Vagina (tissue), 2 donors: Measurements from ENCODE around the gene PPP2R2B. TPM values are rescaled to one million over a fixed set of nuclear protein-coding genes. Genes with fewer than 3 reads are reported as not detected.

ENCODE experiments used
- DNase-seq, 2 donors: peaks; one replicate each; pipeline ENCODE4 v3.0.0-alpha.2; 2017; ENCODE audit errors: extremely low spot score in 2 of 2
- H3K27ac ChIP-seq: fragments of 200-600 bp; sonication (generic); one replicate; pipeline ENCODE4 v1.5.1; 2019
- H3K27me3 ChIP-seq: fragments of 200-600 bp; sonication (generic); one replicate; pipeline ENCODE4 v1.5.1; 2019
- H3K36me3 ChIP-seq, 2 donors: fragments of 200-600 bp; sonication (generic); one replicate each; pipeline ENCODE4 v1.5.1; 2017 to 2019
- H3K4me1 ChIP-seq: fragments of 200-600 bp; sonication (generic); one replicate; pipeline ENCODE4 v1.5.1; 2019
- H3K4me3 ChIP-seq, 2 donors: fragments of 200-600 bp; sonication (generic); 1 replicate in 1 of 2; 2 replicates in 1 of 2; pipeline ENCODE4 v1.5.1; 2016 to 2019
- H3K9me3 ChIP-seq: fragments of 200-600 bp; sonication (generic); one replicate; pipeline ENCODE4 v1.5.1; 2019
- CTCF ChIP-seq, 3 experiments: fragments of 450-650 bp in 2 of 3; fragments of 200-600 bp in 1 of 3; sonication (generic) in 1 of 3; IDR thresholded peaks; one replicate each; pipeline ENCODE4 v1.5.1; 2017 to 2019; ENCODE audit warnings: antibody characterized with exemption in 3 of 3, mild to moderate bottlenecking in 2 of 3, moderate library complexity in 2 of 3
- POLR2A ChIP-seq, 2 donors: fragments of 450-650 bp; IDR thresholded peaks; one replicate each; pipeline ENCODE4 v1.6.1; 2017; ENCODE audit warnings: antibody characterized with exemption in 2 of 2, mild to moderate bottlenecking in 2 of 2, moderate library complexity in 2 of 2
- POLR2AphosphoS5 ChIP-seq, 2 donors: sonication (generic); formaldehyde crosslinking; IDR thresholded peaks; one replicate each; pipeline ENCODE4 v1.9.0; 2017; ENCODE audit warnings: antibody characterized with exemption in 2 of 2, mild to moderate bottlenecking in 2 of 2, low read depth in 1 of 2; ENCODE audit not compliant: insufficient read depth in 1 of 2
- intact Hi-C: fragments of 100-400 bp; cut with DNase I; formaldehyde crosslinking; loops from one replicate; pipeline ENCODE4 v1.15.1; 2023
- total RNA-seq: library from RNA; depleted of rRNA; stranded (reverse); fragments of >200 nt; gene quantifications from one replicate; pipeline ENCODE4 v1.2.3, GENCODE V29; 2016

Gene PPP2R2B
- total RNA-seq, 1 donor from 2014 or later = 6.6 TPM

- no peak for DNase-seq
- Histone ChIP-seq H3K36me3 (no peaks in the 10 kb centered on the region), H3K9me3 (no peaks in the 10 kb centered on the region), H3K27ac (no peak overlapping the region), H3K4me1 (no peaks in the 10 kb centered on the region), H3K4me3 (no peak overlapping the region), H3K27me3 (no peaks in the 10 kb centered on the region)
- TF ChIP-seq POLR2AphosphoS5 (IDR thresholded peaks at IDR 0.05; ENCODE audit: insufficient read depth in 1 of 2, low read depth in 1 of 2) (no peak), POLR2A (IDR thresholded peaks at IDR 0.05) (no peak), CTCF (IDR thresholded peaks at IDR 0.05) (no peak)
- intact Hi-C loops = no loop called here
Measured at GRCh38 chr5:146851133-146851532, 27.4 kb downstream of the PPP2R2B start.

- Histone ChIP-seq H3K36me3 (no peaks in the 10 kb centered on the region), H3K4me1 (no peaks in the 10 kb centered on the region), H3K27ac (no peak overlapping the region), H3K4me3 (no peak overlapping the region), H3K9me3 (no peaks in the 10 kb centered on the region), H3K27me3 (no peaks in the 10 kb centered on the region)
- DNase-seq = no peak
- intact Hi-C loops = no loop called here
- TF ChIP-seq POLR2AphosphoS5 (IDR thresholded peaks at IDR 0.05; ENCODE audit: insufficient read depth in 1 of 2, low read depth in 1 of 2) (no peak), CTCF (IDR thresholded peaks at IDR 0.05) (no peak), POLR2A (IDR thresholded peaks at IDR 0.05) (no peak)
Measured at GRCh38 chr5:146849694-146850303, 28.8 kb downstream of the PPP2R2B start.

- H3K4me1 ChIP-seq = no peaks in the 10 kb centered on the region
- H3K27me3 ChIP-seq = no peaks in the 10 kb centered on the region
- DNase-seq = no peak
- no peak overlapping the region for H3K4me3 ChIP-seq
- TF ChIP-seq POLR2AphosphoS5 (IDR thresholded peaks at IDR 0.05; ENCODE audit: insufficient read depth in 1 of 2, low read depth in 1 of 2) = no peak
- TF ChIP-seq CTCF (IDR thresholded peaks at IDR 0.05) = no peak
- no peak for TF ChIP-seq POLR2A (IDR thresholded peaks at IDR 0.05)
- H3K36me3 ChIP-seq = no peaks in the 10 kb centered on the region
- no peaks in the 10 kb centered on the region for H3K9me3 ChIP-seq
- intact Hi-C loops = no loop called here
- no peak overlapping the region for H3K27ac ChIP-seq
Measured at GRCh38 chr5:146848133-146848532, 30.4 kb downstream of the PPP2R2B start.

- Histone ChIP-seq H3K4me3 (no peak overlapping the region), H3K27me3 (no peaks in the 10 kb centered on the region), H3K36me3 (no peaks in the 10 kb centered on the region), H3K9me3 (no peaks in the 10 kb centered on the region), H3K27ac (no peak overlapping the region), H3K4me1 (no peaks in the 10 kb centered on the region)
- intact Hi-C loops = no loop called here
- DNase-seq = no peak
- TF ChIP-seq POLR2AphosphoS5 (IDR thresholded peaks at IDR 0.05; ENCODE audit: insufficient read depth in 1 of 2, low read depth in 1 of 2) (no peak), POLR2A (IDR thresholded peaks at IDR 0.05) (no peak), CTCF (IDR thresholded peaks at IDR 0.05) (no peak)
Measured at GRCh38 chr5:146840016-146840415, 38.5 kb downstream of the PPP2R2B start.

- no peaks in the 10 kb centered on the region for H3K27me3 ChIP-seq
- no peaks in the 10 kb centered on the region for H3K9me3 ChIP-seq
- H3K36me3 ChIP-seq = no peaks in the 10 kb centered on the region
- DNase-seq = no peak
- no peak overlapping the region for H3K4me3 ChIP-seq
- no peak for TF ChIP-seq POLR2AphosphoS5 (IDR thresholded peaks at IDR 0.05; ENCODE audit: insufficient read depth in 1 of 2, low read depth in 1 of 2)
- TF ChIP-seq CTCF (IDR thresholded peaks at IDR 0.05) = no peak
- no peak for TF ChIP-seq POLR2A (IDR thresholded peaks at IDR 0.05)
- H3K27ac ChIP-seq = no peak overlapping the region
- no peaks in the 10 kb centered on the region for H3K4me1 ChIP-seq
- intact Hi-C loops = no loop called here
Measured at GRCh38 chr5:146836226-146836842, 42.2 kb downstream of the PPP2R2B start.
